A549 (cell line): ENCODE results near the gene DMC1. TPM values are rescaled to one million over a fixed set of nuclear protein-coding genes. Genes with fewer than 3 reads are reported as not detected.

ENCODE experiments used
- ATAC-seq, 2 experiments: fragments of 200-7000 bp in 1 of 2; fragments of >200 bp in 1 of 2; cut with Nextera tagmentation in 1 of 2; cut with Tn5 transposase in 1 of 2; 3 replicates each; pipeline versions ENCODE4 v1.8.0 to v1.9.1; 2018 to 2020; ENCODE audit warnings: mild to moderate bottlenecking in 1 of 2, moderate library complexity in 1 of 2
- CTCF ChIA-PET: fragments of 300-600 bp; sonication (Branson Sonifier 250); formaldehyde crosslinking; extraction: SDS; loops from one replicate; lab custom pipeline; 2021; ENCODE audit warnings: antibody characterized with exemption, inconsistent platforms; lab: Yijun Ruan, JAX
- POLR2A ChIA-PET: fragments of 350-600 bp; formaldehyde crosslinking; extraction: SDS; loops from one replicate; lab custom pipeline; 2021; ENCODE audit warnings: antibody characterized with exemption, inconsistent platforms; lab: Yijun Ruan, JAX
- DNase-seq, 2 experiments: peaks; one replicate each; pipeline versions ENCODE4 v3.0.0 to v3.0.0-alpha.2; 2011 to 2016; ENCODE audit warnings: low read depth in 1 of 2, low spot score in 1 of 2
- FAIRE-seq: peaks from 2 replicates; lab custom pipeline; 2011; peaks lifted over from hg19 to GRCh38; lab: Jason Lieb, UNC
- H3K27ac ChIP-seq, 2 experiments: fragments of >200 bp; sonication (Bioruptor Twin); formaldehyde crosslinking; 3 replicates each; pipeline ENCODE4 v1.5.1; 2016 to 2017
- H3K4me1 ChIP-seq: fragments of >200 bp; sonication (Bioruptor Twin); formaldehyde crosslinking; 3 replicates; pipeline ENCODE4 v1.6.1; 2016
- H3K4me2 ChIP-seq: fragments of >200 bp; sonication (Bioruptor Twin); formaldehyde crosslinking; 3 replicates; pipeline ENCODE4 v1.6.1; 2016
- H3K4me3 ChIP-seq: fragments of >200 bp; sonication (Bioruptor Twin); formaldehyde crosslinking; 3 replicates; pipeline ENCODE4 v1.5.1; 2016
- H3K9me3 ChIP-seq: fragments of >200 bp; sonication (Bioruptor Twin); formaldehyde crosslinking; 3 replicates; pipeline ENCODE4 v1.6.1; 2016
- CBX2 ChIP-seq: fragments of 200-600 bp; sonication (generic); IDR thresholded peaks from 2 replicates; pipeline ENCODE4 v1.6.1; 2016; ENCODE audit warnings: low read depth, mild to moderate bottlenecking, borderline replicate concordance
- CHD2 ChIP-seq: fragments of 150-350 bp; IDR thresholded peaks from 2 replicates; pipeline ENCODE4 v1.6.1; 2014; ENCODE audit warnings: low read length; ENCODE audit not compliant: partially characterized antibody
- CHD4 ChIP-seq: fragments of 200-600 bp; sonication (generic); IDR thresholded peaks from 2 replicates; pipeline ENCODE4 v1.6.1; 2016; ENCODE audit warnings: antibody characterized with exemption, mild to moderate bottlenecking, borderline replicate concordance
- EHF ChIP-seq: fragments of 250-450 bp; sonication (Bioruptor Pico); IDR thresholded peaks from 2 replicates; pipeline ENCODE4 v1.5.0; 2020; ENCODE audit warnings: mild to moderate bottlenecking
- FOSB ChIP-seq: fragments of 250-450 bp; sonication (Bioruptor Pico); IDR thresholded peaks from 2 replicates; pipeline ENCODE4 v1.5.0; 2020; ENCODE audit warnings: mild to moderate bottlenecking, moderate library complexity
- FOSL2 ChIP-seq, 2 experiments: fragments of 450-650 bp in 1 of 2; fragments of >200 bp in 1 of 2; sonication (Bioruptor Twin) in 1 of 2; formaldehyde crosslinking; IDR thresholded peaks; 2 replicates each; pipeline versions ENCODE4 v1.5.0 to v1.6.1; 2016 to 2020; ENCODE audit warnings: mild to moderate bottlenecking in 1 of 2, moderate library complexity in 1 of 2
- HDAC2 ChIP-seq: fragments of 200-600 bp; sonication (generic); IDR thresholded peaks from 2 replicates; pipeline ENCODE4 v1.6.1; 2016
- HMGXB4 ChIP-seq: fragments of 250-450 bp; sonication (Bioruptor Pico); IDR thresholded peaks from 2 replicates; pipeline ENCODE4 v1.5.0; 2021; ENCODE audit warnings: mild to moderate bottlenecking, moderate library complexity, borderline replicate concordance
- HOXA7 ChIP-seq: fragments of 250-450 bp; sonication (Bioruptor Pico); IDR thresholded peaks from 2 replicates; pipeline ENCODE4 v1.5.0; 2020; ENCODE audit warnings: mild to moderate bottlenecking, moderate library complexity
- JUN ChIP-seq, 2 experiments: fragments of >200 bp; sonication (Bioruptor Twin); formaldehyde crosslinking; IDR thresholded peaks; 2 replicates in 1 of 2; 3 replicates in 1 of 2; pipeline ENCODE4 v1.6.1; 2016 to 2017
- MAFK ChIP-seq: fragments of 450-650 bp; IDR thresholded peaks from 2 replicates; pipeline ENCODE4 v1.6.1; 2014; ENCODE audit not compliant: partially characterized antibody
- NFE2L2 ChIP-seq: fragments of 150-350 bp; conservative IDR thresholded peaks from 2 replicates; pipeline ENCODE4 v1.6.1; 2014; ENCODE audit warnings: low read length
- NR3C1 ChIP-seq: fragments of >200 bp; sonication (Bioruptor Twin); formaldehyde crosslinking; IDR thresholded peaks from 3 replicates; pipeline ENCODE4 v1.6.1; 2017
- POLR2AphosphoS2 ChIP-seq: conservative IDR thresholded peaks from 2 replicates; pipeline ENCODE4 v1.6.1; 2012; ENCODE audit warnings: low read length, improper control_type of control experiment, inconsistent platforms
- RAD21 ChIP-seq, 2 experiments: fragments of >200 bp in 1 of 2; sonication (Bioruptor Twin) in 1 of 2; formaldehyde crosslinking in 1 of 2; IDR thresholded peaks in 1 of 2; conservative IDR thresholded peaks in 1 of 2; 2 replicates in 1 of 2; 3 replicates in 1 of 2; pipeline ENCODE4 v1.6.1; 2012 to 2018; ENCODE audit warnings: inconsistent platforms in 1 of 2
- RARB ChIP-seq: fragments of 250-450 bp; sonication (Bioruptor Pico); IDR thresholded peaks from 2 replicates; pipeline ENCODE4 v1.8.0; 2021; ENCODE audit warnings: mild to moderate bottlenecking, moderate library complexity
- RNF2 ChIP-seq: fragments of 200-600 bp; sonication (generic); IDR thresholded peaks from 2 replicates; pipeline ENCODE4 v1.6.1; 2016; ENCODE audit warnings: low read depth, mild to moderate bottlenecking, antibody characterized with exemption, moderate library complexity, borderline replicate concordance
- SREBF2 ChIP-seq: fragments of 450-650 bp; IDR thresholded peaks from 2 replicates; pipeline ENCODE4 v1.6.1; 2014; ENCODE audit warnings: mild to moderate bottlenecking, moderate library complexity
- TFCP2L1 ChIP-seq: fragments of 250-450 bp; sonication (Bioruptor Pico); IDR thresholded peaks from 2 replicates; pipeline ENCODE4 v1.5.0; 2021; ENCODE audit warnings: mild to moderate bottlenecking
- ZSCAN20 ChIP-seq: fragments of 250-450 bp; sonication (Bioruptor Pico); IDR thresholded peaks from 2 replicates; pipeline ENCODE4 v1.8.0; 2022; ENCODE audit warnings: mild to moderate bottlenecking, moderate library complexity
- WGBS: methylation state at CpG from one replicate; pipeline ENCODE4 v1.1.6; 2017; ENCODE audit errors: missing lambda C conversion rate; 5-methylcytosine and 5-hydroxymethylcytosine counted together
- polyA plus RNA-seq, 4 experiments: library from polyadenylated mRNA; depleted of rRNA in 3 of 4; stranded (reverse); fragments of >200 nt; fragmentation: RNase III in 1 of 4; extraction: RNeasy Plus Mini Kit Qiagen cat#74134 plus additional on column Dnase treatment in 1 of 4; gene quantifications; 2 replicates in 3 of 4; 3 replicates in 1 of 4; pipeline ENCODE4 v1.2.3, GENCODE V29; 2011 to 2017
- TF ChIP-seq, protein P1 (sequence below): IDR thresholded peaks from 2 replicates; pipeline ENCODE4 v1.6.1; 2012
- TF ChIP-seq, protein P2 (sequence below): fragments of 450-650 bp; IDR thresholded peaks from 2 replicates; pipeline ENCODE4 v1.6.1; 2014; ENCODE audit warnings: antibody characterized with exemption
- TF ChIP-seq, protein P3 (sequence below): IDR thresholded peaks from 2 replicates; pipeline ENCODE4 v1.6.1; 2012

DMC1 gene
- polyA plus RNA-seq, 2 of the 4 experiments (the other 2 are of a cell fraction): 5.7 to 6.4 TPM

- ChIA-PET CTCF (no interaction called here), POLR2A (no interaction called here)
- H3K4me3 ChIP-seq: no peak overlapping the region
- WGBS: 90% methylated on average over 5 of the region's 5 CpGs
- ATAC-seq (peak in 1 of 2 experiments; percentile 32; a peak in 1 of 6 replicates), DNase-seq (no peak), FAIRE-seq (no peak)
- peaks cover 6% of the 10 kb centered on the region for H3K4me1 ChIP-seq
- TF ChIP-seq TFCP2L1: no peak
- TF ChIP-seq CBX2: no peak
- TF ChIP-seq CHD4: no peak
- TF ChIP-seq JUN (IDR thresholded peaks at IDR 0.05): no peak
- TF ChIP-seq, protein P1, sequence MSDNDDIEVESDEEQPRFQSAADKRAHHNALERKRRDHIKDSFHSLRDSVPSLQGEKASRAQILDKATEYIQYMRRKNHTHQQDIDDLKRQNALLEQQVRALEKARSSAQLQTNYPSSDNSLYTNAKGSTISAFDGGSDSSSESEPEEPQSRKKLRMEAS: no peak
- no peak for TF ChIP-seq MAFK
- no peak for TF ChIP-seq POLR2AphosphoS2
- TF ChIP-seq EHF (CRISPR knock-in tag): no peak
- TF ChIP-seq NFE2L2: no peak
- no peak for TF ChIP-seq ZSCAN20 (CRISPR knock-in tag)
- H3K9me3 ChIP-seq: no peaks in the 10 kb centered on the region
- H3K27ac ChIP-seq: no peak overlapping the region
- H3K4me2 ChIP-seq: no peak overlapping the region
These were observed 84.2 kb downstream of the DMC1 start for GRCh38 chr22:38485783-38486182.

- WGBS: 75% methylated on average over 1 of the region's 1 CpG
- no peak for FAIRE-seq
These were observed 85.7 kb downstream of the DMC1 start for GRCh38 chr22:38484244-38484643.

DNA sequence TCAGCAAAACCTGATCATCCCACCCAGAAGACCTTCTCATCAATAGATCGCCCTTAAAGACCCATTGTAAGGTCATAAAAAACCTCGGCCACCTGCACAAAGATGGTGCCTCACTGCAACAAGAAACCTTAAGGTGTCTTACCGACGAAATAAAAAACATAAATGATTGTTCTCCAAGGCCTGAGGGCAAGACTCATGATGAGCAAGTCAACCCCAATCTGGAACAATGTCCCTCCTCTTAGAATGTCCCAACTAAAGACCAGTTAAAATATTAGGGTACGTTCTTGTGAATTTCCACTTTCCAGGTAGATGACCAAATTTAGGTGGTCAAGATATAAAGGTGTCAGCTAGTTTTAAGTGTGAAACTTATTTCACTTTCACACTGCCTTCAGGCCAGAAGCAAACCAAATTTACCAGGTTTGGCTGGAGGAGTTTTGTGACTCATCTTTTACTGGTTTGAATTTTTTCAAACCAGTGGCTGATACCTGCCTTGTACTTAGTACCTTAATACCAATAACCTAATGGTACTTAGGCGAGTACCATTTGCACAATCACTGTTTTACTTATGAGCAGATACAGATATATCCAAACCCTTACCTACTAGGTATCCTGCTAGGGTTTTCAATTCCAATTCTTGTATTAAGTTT, 87.2 kb downstream of the DMC1 start:
- H3K4me2 ChIP-seq: no peak overlapping the region
- no peak for FAIRE-seq
- POLR2A ChIA-PET: no interaction called here

More at GRCh38 chr22:38484244-38484643, 85.7 kb downstream of the DMC1 start:
- Histone ChIP-seq H3K4me1 (no peaks in the 10 kb centered on the region), H3K27ac (no peak overlapping the region), H3K9me3 (no peaks in the 10 kb centered on the region), H3K4me2 (no peak overlapping the region), H3K4me3 (no peak overlapping the region)
- ChIA-PET CTCF (no interaction called here), POLR2A (interaction anchor here (0.6 to 0.7 kb wide), 2 partner anchors 15 to 65 kb away, joined by 4 to 7 read pairs; no protein-coding TSS in a partner anchor)
- DNase-seq (no peak), ATAC-seq (no peak)
- TF ChIP-seq RAD21 (conservative IDR thresholded peaks at IDR 0.05 in 1 of 2, IDR thresholded peaks at IDR 0.05 in 1 of 2) (no peak), RARB (no peak), HMGXB4 (CRISPR knock-in tag) (no peak), SREBF2 (no peak), CHD2 (no peak), HDAC2 (no peak), FOSB (no peak), RNF2 (no peak)
- TF ChIP-seq, protein P2, sequence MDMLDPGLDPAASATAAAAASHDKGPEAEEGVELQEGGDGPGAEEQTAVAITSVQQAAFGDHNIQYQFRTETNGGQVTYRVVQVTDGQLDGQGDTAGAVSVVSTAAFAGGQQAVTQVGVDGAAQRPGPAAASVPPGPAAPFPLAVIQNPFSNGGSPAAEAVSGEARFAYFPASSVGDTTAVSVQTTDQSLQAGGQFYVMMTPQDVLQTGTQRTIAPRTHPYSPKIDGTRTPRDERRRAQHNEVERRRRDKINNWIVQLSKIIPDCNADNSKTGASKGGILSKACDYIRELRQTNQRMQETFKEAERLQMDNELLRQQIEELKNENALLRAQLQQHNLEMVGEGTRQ: no peak
- TF ChIP-seq, protein P3, sequence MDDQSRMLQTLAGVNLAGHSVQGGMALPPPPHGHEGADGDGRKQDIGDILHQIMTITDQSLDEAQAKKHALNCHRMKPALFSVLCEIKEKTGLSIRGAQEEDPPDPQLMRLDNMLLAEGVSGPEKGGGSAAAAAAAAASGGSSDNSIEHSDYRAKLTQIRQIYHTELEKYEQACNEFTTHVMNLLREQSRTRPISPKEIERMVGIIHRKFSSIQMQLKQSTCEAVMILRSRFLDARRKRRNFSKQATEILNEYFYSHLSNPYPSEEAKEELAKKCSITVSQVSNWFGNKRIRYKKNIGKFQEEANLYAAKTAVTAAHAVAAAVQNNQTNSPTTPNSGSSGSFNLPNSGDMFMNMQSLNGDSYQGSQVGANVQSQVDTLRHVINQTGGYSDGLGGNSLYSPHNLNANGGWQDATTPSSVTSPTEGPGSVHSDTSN: no peak

More for the DNA sequence above, 87.2 kb downstream of the DMC1 start:
- 92% methylated on average over 6 of the region's 6 CpGs for WGBS
- Histone ChIP-seq H3K27ac (no peak overlapping the region), H3K4me3 (no peak overlapping the region), H3K4me1 (peaks cover 1% of the 10 kb centered on the region; the same call in 1 of the 3 replicates), H3K9me3 (no peaks in the 10 kb centered on the region)
- ATAC-seq: no peak
- TF ChIP-seq FOSL2 (IDR thresholded peaks at IDR 0.05) (no peak), FOSL2 (CRISPR knock-in tag; IDR thresholded peaks at IDR 0.05) (0 out of 2 replicates have a peak, but pooled peaks have one; percentile 6), HOXA7 (CRISPR knock-in tag) (peak; percentile 41; the same call in 1 of the 2 replicates), NR3C1 (no peak)
- CTCF ChIA-PET: no interaction called here
- no peak for DNase-seq
